Smooth muscle cell (in vitro differentiated cells): ENCODE data around the gene B4GALNT2. TPM values are rescaled to one million over a fixed set of nuclear protein-coding genes. Genes with fewer than 3 reads are reported as not detected.
A peak's percentile ranks its signal among the peaks of the same experiment; 100 is the strongest.

Source experiments
- DNase-seq: peaks from one replicate; lab custom pipeline; 2025; ENCODE audit not compliant: unreplicated experiment; lab: John Stamatoyannopoulos, UW
- H2AFZ ChIP-seq: fragments of 200-600 bp; sonication (generic); 2 replicates; pipeline ENCODE4 v1.6.0; 2016; ENCODE audit warnings: antibody characterized with exemption, low read depth, mild to moderate bottlenecking
- H3F3A ChIP-seq: fragments of 200-600 bp; sonication (generic); 2 replicates; pipeline ENCODE4 v1.6.0; 2017; ENCODE audit warnings: antibody characterized with exemption, low read depth
- H3K27ac ChIP-seq: fragments of 200-600 bp; sonication (generic); 2 replicates; pipeline ENCODE4 v1.5.1; 2016; ENCODE audit warnings: low read depth, mild to moderate bottlenecking
- H3K27me3 ChIP-seq: fragments of 200-600 bp; sonication (generic); 2 replicates; pipeline ENCODE4 v1.6.1; 2016; ENCODE audit warnings: low read depth, mild to moderate bottlenecking
- H3K36me3 ChIP-seq: fragments of 200-600 bp; sonication (generic); 2 replicates; pipeline ENCODE4 v1.5.1; 2016; ENCODE audit warnings: low read depth
- H3K4me1 ChIP-seq: fragments of 200-600 bp; sonication (generic); 2 replicates; pipeline ENCODE4 v1.5.1; 2016; ENCODE audit warnings: low read depth
- H3K4me2 ChIP-seq: fragments of 200-600 bp; sonication (generic); 2 replicates; pipeline ENCODE4 v1.6.0; 2016; ENCODE audit warnings: mild to moderate bottlenecking
- H3K4me3 ChIP-seq: fragments of 200-600 bp; sonication (generic); 2 replicates; pipeline ENCODE4 v1.5.1; 2016; ENCODE audit warnings: mild to moderate bottlenecking
- H3K79me2 ChIP-seq: fragments of 200-600 bp; sonication (generic); 2 replicates; pipeline ENCODE4 v1.6.0; 2016; ENCODE audit warnings: low read depth, mild to moderate bottlenecking
- H3K9ac ChIP-seq: fragments of 200-600 bp; sonication (generic); 2 replicates; pipeline ENCODE4 v1.6.0; 2016; ENCODE audit warnings: low read depth
- H3K9me3 ChIP-seq: fragments of 200-600 bp; sonication (generic); replicated peaks from 2 replicates; pipeline ENCODE4 v1.5.1; 2016; ENCODE audit warnings: low read depth
- H4K20me1 ChIP-seq: fragments of 200-600 bp; sonication (generic); 2 replicates; pipeline ENCODE4 v1.6.0; 2016; ENCODE audit warnings: low read depth
- CTCF ChIP-seq: fragments of 200-600 bp; sonication (generic); IDR thresholded peaks from 2 replicates; pipeline ENCODE4 v1.5.1; 2017; ENCODE audit warnings: borderline replicate concordance, mild to moderate bottlenecking, antibody characterized with exemption; ENCODE audit not compliant: insufficient read depth, poor library complexity, severe bottlenecking
- WGBS: methylation state at CpG from one replicate; pipeline ENCODE4 v1.1.7; 2016; ENCODE audit warnings: low lambda C conversion rate; 5-methylcytosine and 5-hydroxymethylcytosine counted together
- polyA plus RNA-seq: library from polyadenylated mRNA; unstranded; fragments of >200 nt; fragmentation: Nextera tagmentation; extraction: Ambion mirVana; gene quantifications from 2 replicates; pipeline ENCODE4 v1.2.1, GENCODE V29; 2016
- total RNA-seq: library from RNA; depleted of rRNA; stranded (reverse); fragments of >200 nt; gene quantifications from 2 replicates; pipeline ENCODE4 v1.2.3, GENCODE V29; 2014

B4GALNT2 gene
- total and polyA plus RNA-seq, 2 experiments from 2014 or later: 0.11 to 0.13 TPM

- Histone ChIP-seq H4K20me1 (no peaks in the 10 kb centered on the region), H3K4me1 (no peaks in the 10 kb centered on the region), H3F3A (peaks cover 8% of the 10 kb centered on the region), H3K27me3 (no peaks in the 10 kb centered on the region), H3K9me3 (no peaks in the 10 kb centered on the region), H3K79me2 (no peaks in the 10 kb centered on the region), H3K9ac (no peak overlapping the region), H2AFZ (no peak overlapping the region), H3K4me3 (no peak overlapping the region), H3K27ac (peak overlapping the region; percentile 78), H3K4me2 (peak overlapping the region; percentile 55), H3K36me3 (no peaks in the 10 kb centered on the region)
- no peak for TF ChIP-seq CTCF
- 27% methylated on average over 5 of the region's 5 CpGs for WGBS
- DNase-seq: no peak
Measured at GRCh38 chr17:49106321-49107210, 26.0 kb upstream of the B4GALNT2 start.

DNA sequence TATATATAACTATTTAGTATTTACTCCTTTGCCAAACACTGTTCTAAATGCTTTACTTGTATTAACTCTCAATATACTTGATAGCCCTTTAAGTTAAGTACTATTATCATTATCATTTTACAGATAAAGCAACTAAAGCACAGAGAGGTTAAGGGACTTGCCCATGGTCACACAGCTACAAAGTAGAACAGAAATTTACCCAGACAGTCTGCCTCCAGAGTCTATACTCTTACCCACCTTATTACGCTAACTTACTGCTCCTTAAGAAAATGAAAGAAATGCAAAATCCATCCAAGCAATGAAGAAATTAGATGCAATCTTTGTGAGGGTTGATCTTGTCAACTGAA, 25.4 kb upstream of the B4GALNT2 start:
- Histone ChIP-seq H3K79me2 (no peaks in the 10 kb centered on the region), H4K20me1 (no peaks in the 10 kb centered on the region), H2AFZ (no peak overlapping the region), H3F3A (peaks cover 8% of the 10 kb centered on the region), H3K27ac (peak overlapping the region; percentile 78), H3K4me1 (no peaks in the 10 kb centered on the region), H3K4me3 (no peak overlapping the region), H3K27me3 (no peaks in the 10 kb centered on the region), H3K9ac (no peak overlapping the region), H3K4me2 (no peak overlapping the region), H3K9me3 (no peaks in the 10 kb centered on the region), H3K36me3 (no peaks in the 10 kb centered on the region)
- 100% methylated on average over 1 of the region's 1 CpG for WGBS
- no peak for DNase-seq
- TF ChIP-seq CTCF: no peak

DNA sequence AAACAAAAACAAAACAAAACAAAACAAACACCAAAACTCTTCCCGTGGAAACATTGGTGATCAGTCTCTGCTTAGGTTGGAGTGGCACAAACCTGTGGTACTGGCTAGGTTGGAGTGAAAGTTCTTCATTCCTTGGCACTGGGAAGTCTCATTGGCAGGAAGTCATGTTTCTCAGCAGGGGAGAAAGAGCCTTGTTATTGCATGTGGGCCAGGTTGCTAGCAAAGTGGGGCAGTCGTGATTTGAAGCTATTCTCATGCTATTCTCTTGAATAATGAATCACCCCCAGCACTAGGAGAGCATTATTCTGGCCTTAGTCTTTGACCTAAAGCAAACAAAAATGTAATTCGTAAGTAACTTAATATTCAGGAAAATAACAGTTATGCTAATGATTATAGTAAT, 24.3 kb upstream of the B4GALNT2 start:
- Histone ChIP-seq H3K4me2 (no peak overlapping the region), H3K9me3 (no peaks in the 10 kb centered on the region), H3F3A (peaks cover 8% of the 10 kb centered on the region), H3K36me3 (no peaks in the 10 kb centered on the region), H3K79me2 (no peaks in the 10 kb centered on the region), H3K27ac (no peak overlapping the region), H3K27me3 (no peaks in the 10 kb centered on the region), H3K4me1 (no peaks in the 10 kb centered on the region), H3K4me3 (no peak overlapping the region), H2AFZ (no peak overlapping the region), H3K9ac (no peak overlapping the region), H4K20me1 (no peaks in the 10 kb centered on the region)
- WGBS: 51% methylated on average over 3 of the region's 3 CpGs
- DNase-seq: no peak
- TF ChIP-seq CTCF: no peak

DNA sequence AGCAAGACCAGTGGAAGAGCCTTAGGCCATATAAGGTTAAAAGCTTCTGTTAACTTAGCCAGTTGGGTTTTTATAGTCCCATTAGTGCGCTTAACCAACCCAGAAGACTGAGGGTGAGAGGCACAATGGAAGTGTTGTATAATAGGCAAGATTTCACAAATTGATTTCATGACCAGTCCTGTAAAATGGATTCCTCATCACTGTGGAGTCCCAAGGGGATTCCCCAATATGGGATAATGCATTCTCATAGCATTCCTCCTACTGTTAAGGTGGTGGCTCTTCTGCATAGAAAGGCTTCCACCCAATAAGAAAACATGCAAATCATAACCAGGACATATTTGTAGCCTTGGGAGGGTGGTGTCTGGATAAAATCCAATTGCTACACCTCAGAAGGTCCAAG, 22.1 kb upstream of the B4GALNT2 start:
- TF ChIP-seq CTCF: no peak
- no peak for DNase-seq
- Histone ChIP-seq H3K4me2 (no peak overlapping the region), H3K36me3 (no peaks in the 10 kb centered on the region), H3K9ac (no peak overlapping the region), H4K20me1 (no peaks in the 10 kb centered on the region), H3K27me3 (no peaks in the 10 kb centered on the region), H2AFZ (no peak overlapping the region), H3F3A (peaks cover 8% of the 10 kb centered on the region), H3K9me3 (no peaks in the 10 kb centered on the region), H3K4me3 (no peak overlapping the region), H3K79me2 (no peaks in the 10 kb centered on the region), H3K4me1 (no peaks in the 10 kb centered on the region), H3K27ac (no peak overlapping the region)
- WGBS: 80% methylated on average over 1 of the region's 1 CpG
